Hepatocyte (in vitro differentiated cells): ENCODE results near the gene GMDS.

ENCODE experiments used
- CTCF ChIP-seq: fragments of 200-600 bp; sonication (generic); IDR thresholded peaks from 2 replicates; pipeline ENCODE4 v1.5.1; 2016; ENCODE audit warnings: antibody characterized with exemption, mild to moderate bottlenecking; ENCODE audit not compliant: poor library complexity
- EZH2 ChIP-seq: fragments of 200-600 bp; sonication (generic); IDR thresholded peaks from 2 replicates; pipeline ENCODE4 v1.6.1; 2016; ENCODE audit warnings: antibody characterized with exemption, mild to moderate bottlenecking, borderline replicate concordance

DNA sequence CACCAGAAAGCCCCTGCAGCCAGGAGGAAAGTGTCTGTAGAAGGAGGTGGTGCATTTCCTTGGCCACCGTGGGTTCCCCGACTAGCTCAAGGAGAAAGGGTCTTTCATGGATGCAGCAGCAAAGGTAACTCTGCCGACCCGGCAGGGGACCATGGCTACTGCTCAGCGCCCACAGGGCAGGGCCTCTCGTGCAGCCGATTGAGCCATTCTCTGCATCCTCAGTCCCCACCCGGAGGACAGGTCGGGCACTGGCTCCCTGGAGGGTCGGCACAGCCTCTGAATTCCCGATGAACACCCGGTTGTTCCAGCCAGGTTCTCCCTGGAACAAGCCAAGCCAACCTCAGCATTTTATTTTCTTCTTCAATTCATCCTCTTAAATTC, 659.7 kb downstream of the GMDS start:
- TF ChIP-seq CTCF (no peak), EZH2 (no peak)
